H9 (cell line): ENCODE results near the gene SLC24A3. TPM values are rescaled to one million over a fixed set of nuclear protein-coding genes. Genes with fewer than 3 reads are reported as not detected.

ENCODE experiments used
- DNase-seq: peaks from one replicate; pipeline ENCODE4 v3.0.0-alpha.2; 2017
- H2AFZ ChIP-seq: one replicate; pipeline ENCODE4 v1.6.1; 2013; ENCODE audit warnings: mild to moderate bottlenecking, low read length, control low read depth, moderate library complexity
- H2AK5ac ChIP-seq: 2 replicates; pipeline ENCODE4 v1.6.1; 2013; ENCODE audit warnings: low read length, control low read depth, mixed read lengths; ENCODE audit not compliant: insufficient read length
- H2BK120ac ChIP-seq: one replicate; pipeline ENCODE4 v1.6.1; 2013; ENCODE audit warnings: low read depth, mild to moderate bottlenecking, low read length, control low read depth, inconsistent platforms; ENCODE audit not compliant: poor library complexity, severe bottlenecking
- H2BK12ac ChIP-seq: 2 replicates; pipeline ENCODE4 v1.6.1; 2013; ENCODE audit warnings: low read length, control low read depth, mixed read lengths, low read depth; ENCODE audit not compliant: insufficient read length
- H2BK15ac ChIP-seq: 2 replicates; pipeline ENCODE4 v1.6.1; 2013; ENCODE audit warnings: low read depth, low read length, control low read depth
- H2BK20ac ChIP-seq: one replicate; pipeline ENCODE4 v1.6.1; 2013; ENCODE audit warnings: low read depth, mild to moderate bottlenecking, low read length, control low read depth, inconsistent platforms; ENCODE audit not compliant: poor library complexity, severe bottlenecking
- H2BK5ac ChIP-seq: 2 replicates; pipeline ENCODE4 v1.6.1; 2013; ENCODE audit warnings: low read length, control low read depth, mixed read lengths; ENCODE audit not compliant: insufficient read length
- H3K14ac ChIP-seq: 2 replicates; pipeline ENCODE4 v1.6.1; 2013; ENCODE audit warnings: low read length, control low read depth; ENCODE audit not compliant: insufficient read depth
- H3K18ac ChIP-seq: 2 replicates; pipeline ENCODE4 v1.6.1; 2013; ENCODE audit warnings: low read depth, mild to moderate bottlenecking, mixed read lengths, low read length, control low read depth; ENCODE audit not compliant: insufficient read length
- H3K23ac ChIP-seq: 2 replicates; pipeline ENCODE4 v1.6.1; 2013; ENCODE audit warnings: low read length, control low read depth, mixed read lengths, low read depth; ENCODE audit not compliant: insufficient read length
- H3K23me2 ChIP-seq: 2 replicates; pipeline ENCODE4 v1.6.1; 2013; ENCODE audit warnings: low read depth, mild to moderate bottlenecking, mixed read lengths, low read length, control low read depth; ENCODE audit not compliant: insufficient read length, poor library complexity, severe bottlenecking
- H3K27ac ChIP-seq: 2 replicates; pipeline ENCODE4 v1.5.1; 2013; ENCODE audit warnings: low read length, control low read depth, mixed read lengths, low read depth; ENCODE audit not compliant: insufficient read length
- H3K27me3 ChIP-seq: 2 replicates; pipeline ENCODE4 v1.6.1; 2013; ENCODE audit warnings: low read length, control low read depth, inconsistent platforms; ENCODE audit not compliant: insufficient read depth
- H3K4ac ChIP-seq: 2 replicates; pipeline ENCODE4 v1.6.1; 2013; ENCODE audit warnings: low read depth, mild to moderate bottlenecking, control low read depth, inconsistent platforms, low read length, moderate library complexity
- H3K4me1 ChIP-seq: 2 replicates; pipeline ENCODE4 v1.6.1; 2013; ENCODE audit warnings: low read length, control low read depth, inconsistent platforms; ENCODE audit not compliant: insufficient read depth
- H3K4me2 ChIP-seq: 2 replicates; pipeline ENCODE4 v1.6.1; 2013; ENCODE audit warnings: low read length, control low read depth, mixed read lengths; ENCODE audit not compliant: insufficient read length, insufficient read depth
- H3K56ac ChIP-seq: 2 replicates; pipeline ENCODE4 v1.6.1; 2013; ENCODE audit warnings: low read depth, mild to moderate bottlenecking, mixed read lengths, low read length, control low read depth; ENCODE audit not compliant: insufficient read length
- H3K79me1 ChIP-seq: 2 replicates; pipeline ENCODE4 v1.6.1; 2013; ENCODE audit warnings: low read depth, mild to moderate bottlenecking, moderate library complexity, low read length, control low read depth, inconsistent platforms; ENCODE audit not compliant: insufficient read depth, poor library complexity, severe bottlenecking
- H3K79me2 ChIP-seq: 2 replicates; pipeline ENCODE4 v1.6.1; 2013; ENCODE audit warnings: low read length, control low read depth, inconsistent platforms; ENCODE audit not compliant: insufficient read depth
- H3K9ac ChIP-seq: 2 replicates; pipeline ENCODE4 v1.6.1; 2013; ENCODE audit warnings: low read length, control low read depth, mixed read lengths; ENCODE audit not compliant: insufficient read length; ENCODE audit errors: extremely low read depth
- H3K9me3 ChIP-seq: one replicate; pipeline ENCODE4 v1.6.1; 2013; ENCODE audit warnings: low read depth, low read length, inconsistent platforms; ENCODE audit not compliant: control insufficient read depth
- H3T11ph ChIP-seq: one replicate; pipeline ENCODE4 v1.6.1; 2013; ENCODE audit warnings: mild to moderate bottlenecking, low read length, control low read depth, inconsistent platforms
- H4K20me1 ChIP-seq: one replicate; pipeline ENCODE4 v1.6.1; 2013; ENCODE audit not compliant: control insufficient read depth, insufficient read length, insufficient read depth
- H4K5ac ChIP-seq: 2 replicates; pipeline ENCODE4 v1.6.1; 2013; ENCODE audit warnings: low read depth, mild to moderate bottlenecking, mixed read lengths, low read length, control low read depth; ENCODE audit not compliant: insufficient read length
- H4K8ac ChIP-seq: replicated peaks from 2 replicates; pipeline ENCODE4 v1.6.1; 2013; ENCODE audit warnings: low read length, control low read depth, mixed read lengths, low read depth; ENCODE audit not compliant: insufficient read length
- H4K91ac ChIP-seq: 2 replicates; pipeline ENCODE4 v1.6.1; 2013; ENCODE audit warnings: low read depth, mild to moderate bottlenecking, moderate library complexity, mixed read lengths, low read length, control low read depth; ENCODE audit not compliant: insufficient read length
- H3K27ac Mint-ChIP-seq, 3 experiments: 2 replicates in 2 of 3; 3 replicates in 1 of 3; pipeline ENCODE4 v1.8.0; 2020 to 2021; ENCODE audit warnings: mixed read lengths in 3 of 3, mild to moderate bottlenecking in 1 of 3, moderate library complexity in 1 of 3
- H3K27me3 Mint-ChIP-seq: 2 replicates; pipeline ENCODE4 v1.8.0; 2021; ENCODE audit warnings: low read depth, mild to moderate bottlenecking, moderate library complexity, mixed read lengths
- H3K36me3 Mint-ChIP-seq, 3 experiments: 2 replicates in 2 of 3; 3 replicates in 1 of 3; pipeline ENCODE4 v1.8.0; 2020 to 2021; ENCODE audit warnings: low read depth in 3 of 3, mixed read lengths in 3 of 3; ENCODE audit not compliant: insufficient read depth in 1 of 3
- H3K4me1 Mint-ChIP-seq, 2 experiments: 2 replicates each; pipeline ENCODE4 v1.8.0; 2020; ENCODE audit warnings: mixed read lengths in 2 of 2
- H3K4me3 Mint-ChIP-seq, 2 experiments: 2 replicates in 1 of 2; 3 replicates in 1 of 2; pipeline ENCODE4 v1.8.0; 2020 to 2021; ENCODE audit warnings: mild to moderate bottlenecking in 2 of 2, mixed read lengths in 2 of 2, moderate library complexity in 1 of 2
- H3K9me3 Mint-ChIP-seq, 2 experiments: 2 replicates in 1 of 2; 3 replicates in 1 of 2; pipeline ENCODE4 v1.8.0; 2020; ENCODE audit warnings: mild to moderate bottlenecking in 2 of 2, mixed read lengths in 2 of 2, moderate library complexity in 1 of 2
- CTCF ChIP-seq: fragments of 200-600 bp; sonication (generic); conservative IDR thresholded peaks from 3 replicates; pipeline ENCODE4 v1.8.0; 2021; ENCODE audit warnings: antibody characterized with exemption, mild to moderate bottlenecking
- WGBS: extraction: QIAGEN DNeasy Blood & Tissue Kit; methylation state at CpG from one replicate; pipeline ENCODE4 v1.1.7; 2013; ENCODE audit warnings: missing lambda C conversion rate, low lambda C conversion rate, mixed read lengths; ENCODE audit not compliant: insufficient read length; ENCODE audit errors: extremely low coverage; 5-methylcytosine and 5-hydroxymethylcytosine counted together
- total RNA-seq: library from RNA; stranded (reverse); gene quantifications from 2 replicates; pipeline ENCODE4 v1.2.1, GENCODE V29; 2021

SLC24A3 gene
- total RNA-seq, 1 experiment from 2014 or later: 0.83 TPM

- Mint-ChIP-seq H3K4me3 (no peak overlapping the region), H3K27me3 (no peaks in the 10 kb centered on the region; the same call in 1 of the 2 replicates), H3K36me3 (no peaks in the 10 kb centered on the region), H3K27ac (no peak overlapping the region), H3K4me1 (no peaks in the 10 kb centered on the region), H3K9me3 (no peaks in the 10 kb centered on the region)
- Histone ChIP-seq H4K20me1 (no peaks in the 10 kb centered on the region), H2BK20ac (no peak overlapping the region), H3K79me2 (no peaks in the 10 kb centered on the region), H2AK5ac (no peak overlapping the region), H3K79me1 (no peaks in the 10 kb centered on the region), H3K23me2 (no peaks in the 10 kb centered on the region), H3K56ac (no peak overlapping the region), H3K23ac (no peak overlapping the region), H4K8ac (no peak overlapping the region), H3K4ac (no peak overlapping the region), H2AFZ (no peak overlapping the region), H2BK120ac (no peak overlapping the region), H3K27ac (no peak overlapping the region), H2BK15ac (no peak overlapping the region), H3K4me1 (no peaks in the 10 kb centered on the region), H4K5ac (no peak overlapping the region), H3T11ph (no peak overlapping the region), H3K27me3 (no peaks in the 10 kb centered on the region), H3K4me2 (no peak overlapping the region), H2BK5ac (no peak overlapping the region), H3K14ac (no peak overlapping the region), H3K18ac (no peak overlapping the region), H3K9me3 (no peaks in the 10 kb centered on the region), H2BK12ac (no peak overlapping the region), H3K9ac (no peak overlapping the region), H4K91ac (no peak overlapping the region)
- no CpG with 5 or more reads among the region's 11 CpGs for WGBS
- no peak for TF ChIP-seq CTCF
- DNase-seq: no peak
These were observed 135.6 kb downstream of the SLC24A3 start for GRCh38 chr20:19347943-19348456.
